GM21576 (cell line): ENCODE measurements around the gene SLC23A1.

Experiments
- ATAC-seq: cut with Tn5 transposase; IDR thresholded peaks from one replicate; pipeline ENCODE4 v1.9.1; 2021; ENCODE audit warnings: mild to moderate bottlenecking, moderate library complexity; ENCODE audit not compliant: unreplicated experiment

The SLC23A1 gene

GRCh38 chr5:139408191-139408590, 25.1 kb upstream of the SLC23A1 start:
- no peak for ATAC-seq

- ATAC-seq, result no peak
These were observed 24.4 kb upstream of the SLC23A1 start for GRCh38 chr5:139407517-139407916.

GRCh38 chr5:139406963-139407362, 23.9 kb upstream of the SLC23A1 start:
- ATAC-seq, result no peak

- no peak for ATAC-seq
These were observed 21.4 kb upstream of the SLC23A1 start for GRCh38 chr5:139404484-139404840.

GRCh38 chr5:139403787-139404483, 20.8 kb upstream of the SLC23A1 start, which contains the start of gene SPATA24:
SPATA24 (minus strand) TSS chr5:139404089; CDS start chr5:139404060, 29 bp downstream.
- ATAC-seq, result peak; percentile 72

- ATAC-seq, result no peak
These were observed 20.3 kb upstream of the SLC23A1 start for GRCh38 chr5:139403418-139403786.

- ATAC-seq, result no peak
These were observed 19.6 kb upstream of the SLC23A1 start for GRCh38 chr5:139402561-139403158.

- ATAC-seq, result no peak
These were observed 18.4 kb upstream of the SLC23A1 start for GRCh38 chr5:139401546-139401945.

GRCh38 chr5:139399501-139400121, 16.5 kb upstream of the SLC23A1 start:
- peak; percentile 28 for ATAC-seq

- no peak for ATAC-seq
These were observed 14.8 kb upstream of the SLC23A1 start for GRCh38 chr5:139397921-139398320.

- ATAC-seq, result no peak
These were observed 13.6 kb upstream of the SLC23A1 start for GRCh38 chr5:139396691-139397090.

GRCh38 chr5:139395844-139396640, 12.9 kb upstream of the SLC23A1 start:
- no peak for ATAC-seq

- ATAC-seq, result no peak
These were observed 11.8 kb upstream of the SLC23A1 start, which contains the start of gene PROB1 for GRCh38 chr5:139394654-139395566. PROB1 (minus strand) TSS chr5:139395104; CDS start chr5:139395081, 23 bp downstream.

GRCh38 chr5:139394123-139394653, 11.1 kb upstream of the SLC23A1 start:
- ATAC-seq, result no peak

- ATAC-seq, result no peak
These were observed 10.5 kb upstream of the SLC23A1 start for GRCh38 chr5:139393497-139394122.

GRCh38 chr5:139392678-139393496, 9.8 kb upstream of the SLC23A1 start:
- ATAC-seq, result peak; percentile 42

- ATAC-seq, result no peak
These were observed 9.2 kb upstream of the SLC23A1 start for GRCh38 chr5:139392324-139392677.

- no peak for ATAC-seq
These were observed 8.7 kb upstream of the SLC23A1 start for GRCh38 chr5:139391570-139392323.
